HG02973 (cell line): Measurements from ENCODE around the gene TAF11L14.

ENCODE experiments used
- ATAC-seq: cut with Tn5 transposase; IDR thresholded peaks from one replicate; pipeline ENCODE4 v1.9.1; 2021; ENCODE audit warnings: moderate library complexity; ENCODE audit not compliant: unreplicated experiment

The TAF11L14 gene

DNA sequence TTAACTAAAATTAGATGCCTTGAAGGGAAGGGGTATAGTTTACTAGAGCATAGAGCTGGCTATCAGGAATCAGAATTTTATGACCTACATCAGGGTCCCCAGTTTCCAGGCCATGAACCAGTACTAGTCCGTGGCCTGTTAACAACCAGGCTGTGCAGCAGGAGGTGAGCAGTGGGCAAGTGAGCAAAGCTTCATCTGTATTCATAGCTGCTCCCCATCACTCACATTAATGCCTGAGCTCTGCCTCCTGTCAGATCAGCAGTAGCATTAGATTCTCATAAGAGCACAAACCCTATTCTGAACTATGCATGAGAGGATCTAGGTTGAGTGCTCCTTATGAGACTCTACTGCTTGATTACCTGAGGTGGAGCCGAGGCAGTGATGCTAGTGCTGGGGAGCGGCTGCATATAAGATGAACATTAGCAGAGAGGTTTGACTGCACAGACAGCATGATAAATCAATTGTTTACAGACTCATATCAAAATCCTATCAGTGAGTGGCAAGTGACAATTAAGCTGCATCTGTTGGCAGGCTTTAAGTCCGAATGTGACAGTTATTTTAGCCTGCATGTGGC is 44.6 kb downstream of the TAF11L14 start:
- ATAC-seq = no peak

DNA sequence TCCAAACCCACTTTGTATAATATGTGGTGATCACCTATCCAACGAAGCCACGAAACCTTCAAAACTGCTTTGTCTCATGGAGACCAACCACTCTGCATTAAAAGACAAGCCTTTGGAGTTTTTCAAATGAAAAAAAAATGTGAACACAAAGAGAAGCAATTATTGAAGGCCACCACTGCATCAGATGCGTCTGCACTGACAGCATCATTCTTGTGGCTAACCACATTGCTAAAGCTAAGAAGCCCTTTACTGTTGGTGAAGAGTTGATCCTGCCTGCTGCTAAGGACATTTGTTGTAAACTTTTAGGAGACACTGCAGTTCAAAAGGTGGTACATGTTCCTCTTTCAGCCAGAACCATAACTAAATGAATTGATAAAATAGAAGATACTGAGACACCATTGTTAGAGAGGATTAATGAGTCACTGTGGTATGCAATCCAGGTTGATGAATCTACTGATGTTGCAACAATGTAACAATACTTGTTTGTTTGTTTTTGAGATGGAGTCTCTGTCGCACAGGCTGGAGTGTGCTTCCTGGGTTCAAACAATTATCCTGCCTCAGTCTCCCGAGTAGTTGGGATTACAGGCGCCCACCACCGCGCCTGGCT is 45.4 kb downstream of the TAF11L14 start:
- ATAC-seq = no peak

DNA sequence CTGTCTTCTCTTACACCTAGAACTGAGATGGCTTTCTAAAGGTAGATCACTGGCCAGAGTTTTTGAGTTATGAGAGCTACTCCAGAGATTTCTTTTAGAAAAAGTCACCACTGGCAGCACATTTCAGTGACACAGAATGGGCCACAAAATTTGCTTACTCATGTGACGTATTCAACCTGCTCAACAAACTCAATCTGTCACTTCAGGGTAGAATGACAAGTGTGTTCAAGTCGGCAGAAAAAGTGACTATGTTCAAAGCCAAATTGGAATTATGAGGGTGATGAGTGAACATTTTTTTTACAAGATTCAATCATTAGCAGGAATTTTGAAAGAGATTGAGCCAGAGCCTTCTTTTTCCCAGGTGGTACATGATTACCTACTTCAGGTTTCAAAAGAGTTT is 46.5 kb downstream of the TAF11L14 start:
- no peak for ATAC-seq
